H9 (cell line): ENCODE measurements around the gene USP17L27. TPM values are rescaled to one million over a fixed set of nuclear protein-coding genes. Genes with fewer than 3 reads are reported as not detected.
"Not testable (repeated sequence)": the region's sequence is repeated elsewhere in the genome, so short reads cannot be mapped to it uniquely, and the experiment has no call there.

Experiments
- DNase-seq: peaks from one replicate; pipeline ENCODE4 v3.0.0-alpha.2; 2017
- H2AFZ ChIP-seq: one replicate; pipeline ENCODE4 v1.6.1; 2013; ENCODE audit warnings: mild to moderate bottlenecking, low read length, control low read depth, moderate library complexity
- H2AK5ac ChIP-seq: 2 replicates; pipeline ENCODE4 v1.6.1; 2013; ENCODE audit warnings: low read length, control low read depth, mixed read lengths; ENCODE audit not compliant: insufficient read length
- H2BK120ac ChIP-seq: one replicate; pipeline ENCODE4 v1.6.1; 2013; ENCODE audit warnings: low read depth, mild to moderate bottlenecking, low read length, control low read depth, inconsistent platforms; ENCODE audit not compliant: poor library complexity, severe bottlenecking
- H2BK12ac ChIP-seq: 2 replicates; pipeline ENCODE4 v1.6.1; 2013; ENCODE audit warnings: low read length, control low read depth, mixed read lengths, low read depth; ENCODE audit not compliant: insufficient read length
- H2BK15ac ChIP-seq: 2 replicates; pipeline ENCODE4 v1.6.1; 2013; ENCODE audit warnings: low read depth, low read length, control low read depth
- H2BK20ac ChIP-seq: one replicate; pipeline ENCODE4 v1.6.1; 2013; ENCODE audit warnings: low read depth, mild to moderate bottlenecking, low read length, control low read depth, inconsistent platforms; ENCODE audit not compliant: poor library complexity, severe bottlenecking
- H2BK5ac ChIP-seq: 2 replicates; pipeline ENCODE4 v1.6.1; 2013; ENCODE audit warnings: low read length, control low read depth, mixed read lengths; ENCODE audit not compliant: insufficient read length
- H3K14ac ChIP-seq: 2 replicates; pipeline ENCODE4 v1.6.1; 2013; ENCODE audit warnings: low read length, control low read depth; ENCODE audit not compliant: insufficient read depth
- H3K18ac ChIP-seq: 2 replicates; pipeline ENCODE4 v1.6.1; 2013; ENCODE audit warnings: low read depth, mild to moderate bottlenecking, mixed read lengths, low read length, control low read depth; ENCODE audit not compliant: insufficient read length
- H3K23ac ChIP-seq: 2 replicates; pipeline ENCODE4 v1.6.1; 2013; ENCODE audit warnings: low read length, control low read depth, mixed read lengths, low read depth; ENCODE audit not compliant: insufficient read length
- H3K23me2 ChIP-seq: 2 replicates; pipeline ENCODE4 v1.6.1; 2013; ENCODE audit warnings: low read depth, mild to moderate bottlenecking, mixed read lengths, low read length, control low read depth; ENCODE audit not compliant: insufficient read length, poor library complexity, severe bottlenecking
- H3K27ac ChIP-seq: 2 replicates; pipeline ENCODE4 v1.5.1; 2013; ENCODE audit warnings: low read length, control low read depth, mixed read lengths, low read depth; ENCODE audit not compliant: insufficient read length
- H3K27me3 ChIP-seq: 2 replicates; pipeline ENCODE4 v1.6.1; 2013; ENCODE audit warnings: low read length, control low read depth, inconsistent platforms; ENCODE audit not compliant: insufficient read depth
- H3K4ac ChIP-seq: 2 replicates; pipeline ENCODE4 v1.6.1; 2013; ENCODE audit warnings: low read depth, mild to moderate bottlenecking, control low read depth, inconsistent platforms, low read length, moderate library complexity
- H3K4me1 ChIP-seq: 2 replicates; pipeline ENCODE4 v1.6.1; 2013; ENCODE audit warnings: low read length, control low read depth, inconsistent platforms; ENCODE audit not compliant: insufficient read depth
- H3K4me2 ChIP-seq: 2 replicates; pipeline ENCODE4 v1.6.1; 2013; ENCODE audit warnings: low read length, control low read depth, mixed read lengths; ENCODE audit not compliant: insufficient read length, insufficient read depth
- H3K56ac ChIP-seq: 2 replicates; pipeline ENCODE4 v1.6.1; 2013; ENCODE audit warnings: low read depth, mild to moderate bottlenecking, mixed read lengths, low read length, control low read depth; ENCODE audit not compliant: insufficient read length
- H3K79me1 ChIP-seq: 2 replicates; pipeline ENCODE4 v1.6.1; 2013; ENCODE audit warnings: low read depth, mild to moderate bottlenecking, moderate library complexity, low read length, control low read depth, inconsistent platforms; ENCODE audit not compliant: insufficient read depth, poor library complexity, severe bottlenecking
- H3K79me2 ChIP-seq: 2 replicates; pipeline ENCODE4 v1.6.1; 2013; ENCODE audit warnings: low read length, control low read depth, inconsistent platforms; ENCODE audit not compliant: insufficient read depth
- H3K9ac ChIP-seq: 2 replicates; pipeline ENCODE4 v1.6.1; 2013; ENCODE audit warnings: low read length, control low read depth, mixed read lengths; ENCODE audit not compliant: insufficient read length; ENCODE audit errors: extremely low read depth
- H3K9me3 ChIP-seq: one replicate; pipeline ENCODE4 v1.6.1; 2013; ENCODE audit warnings: low read depth, low read length, inconsistent platforms; ENCODE audit not compliant: control insufficient read depth
- H3T11ph ChIP-seq: one replicate; pipeline ENCODE4 v1.6.1; 2013; ENCODE audit warnings: mild to moderate bottlenecking, low read length, control low read depth, inconsistent platforms
- H4K20me1 ChIP-seq: one replicate; pipeline ENCODE4 v1.6.1; 2013; ENCODE audit not compliant: control insufficient read depth, insufficient read length, insufficient read depth
- H4K5ac ChIP-seq: 2 replicates; pipeline ENCODE4 v1.6.1; 2013; ENCODE audit warnings: low read depth, mild to moderate bottlenecking, mixed read lengths, low read length, control low read depth; ENCODE audit not compliant: insufficient read length
- H4K8ac ChIP-seq: replicated peaks from 2 replicates; pipeline ENCODE4 v1.6.1; 2013; ENCODE audit warnings: low read length, control low read depth, mixed read lengths, low read depth; ENCODE audit not compliant: insufficient read length
- H4K91ac ChIP-seq: 2 replicates; pipeline ENCODE4 v1.6.1; 2013; ENCODE audit warnings: low read depth, mild to moderate bottlenecking, moderate library complexity, mixed read lengths, low read length, control low read depth; ENCODE audit not compliant: insufficient read length
- H3K27ac Mint-ChIP-seq, 3 experiments: 2 replicates in 2 of 3; 3 replicates in 1 of 3; pipeline ENCODE4 v1.8.0; 2020 to 2021; ENCODE audit warnings: mixed read lengths in 3 of 3, mild to moderate bottlenecking in 1 of 3, moderate library complexity in 1 of 3
- H3K27me3 Mint-ChIP-seq: 2 replicates; pipeline ENCODE4 v1.8.0; 2021; ENCODE audit warnings: low read depth, mild to moderate bottlenecking, moderate library complexity, mixed read lengths
- H3K36me3 Mint-ChIP-seq, 3 experiments: 2 replicates in 2 of 3; 3 replicates in 1 of 3; pipeline ENCODE4 v1.8.0; 2020 to 2021; ENCODE audit warnings: low read depth in 3 of 3, mixed read lengths in 3 of 3; ENCODE audit not compliant: insufficient read depth in 1 of 3
- H3K4me1 Mint-ChIP-seq, 2 experiments: 2 replicates each; pipeline ENCODE4 v1.8.0; 2020; ENCODE audit warnings: mixed read lengths in 2 of 2
- H3K4me3 Mint-ChIP-seq, 2 experiments: 2 replicates in 1 of 2; 3 replicates in 1 of 2; pipeline ENCODE4 v1.8.0; 2020 to 2021; ENCODE audit warnings: mild to moderate bottlenecking in 2 of 2, mixed read lengths in 2 of 2, moderate library complexity in 1 of 2
- H3K9me3 Mint-ChIP-seq, 2 experiments: 2 replicates in 1 of 2; 3 replicates in 1 of 2; pipeline ENCODE4 v1.8.0; 2020; ENCODE audit warnings: mild to moderate bottlenecking in 2 of 2, mixed read lengths in 2 of 2, moderate library complexity in 1 of 2
- WGBS: extraction: QIAGEN DNeasy Blood & Tissue Kit; methylation state at CpG from one replicate; pipeline ENCODE4 v1.1.7; 2013; ENCODE audit warnings: missing lambda C conversion rate, low lambda C conversion rate, mixed read lengths; ENCODE audit not compliant: insufficient read length; ENCODE audit errors: extremely low coverage; 5-methylcytosine and 5-hydroxymethylcytosine counted together
- total RNA-seq: library from RNA; stranded (reverse); gene quantifications from 2 replicates; pipeline ENCODE4 v1.2.1, GENCODE V29; 2021

USP17L27 gene
- total RNA-seq, 1 experiment from 2014 or later, result not detected

- not testable (repeated sequence) for H3K4me1 Mint-ChIP-seq, H3K36me3 Mint-ChIP-seq
- no CpG with 5 or more reads among the region's 15 CpGs for WGBS
Measured at GRCh38 chr4:9353338-9353737, 9.4 kb downstream of the USP17L27 start, which contains the start of gene USP17L29. Gene USP17L29 (plus strand): TSS chr4:9353638. CDS start chr4:9353638, 0 bp downstream.

GRCh38 chr4:9362829-9363228 is 18.9 kb downstream of the USP17L27 start, which contains the start of gene USP17L30:
Gene USP17L30 (plus strand): TSS chr4:9363129. CDS start chr4:9363129, 0 bp downstream.
- H4K8ac ChIP-seq, H3K4me3 Mint-ChIP-seq, H3K4me2 ChIP-seq, H3K36me3 Mint-ChIP-seq, H2BK120ac ChIP-seq, H3K4me1 Mint-ChIP-seq, H3K18ac ChIP-seq, H2BK5ac ChIP-seq, H3K9me3 ChIP-seq, DNase-seq, H3T11ph ChIP-seq, H2BK12ac ChIP-seq, H3K27me3 Mint-ChIP-seq, H3K23ac ChIP-seq, H3K4me1 ChIP-seq, H3K79me1 ChIP-seq, H3K79me2 ChIP-seq, H3K56ac ChIP-seq, H3K27ac ChIP-seq, H4K20me1 ChIP-seq, H3K14ac ChIP-seq, H3K23me2 ChIP-seq, H2AFZ ChIP-seq, H3K27me3 ChIP-seq, H3K9ac ChIP-seq, H2AK5ac ChIP-seq, H3K27ac Mint-ChIP-seq, H4K5ac ChIP-seq, H2BK20ac ChIP-seq, H4K91ac ChIP-seq, H3K4ac ChIP-seq, H2BK15ac ChIP-seq, H3K9me3 Mint-ChIP-seq: not testable (repeated sequence)
- no CpG with 5 or more reads among the region's 15 CpGs for WGBS

More at GRCh38 chr4:9353338-9353737, 9.4 kb downstream of the USP17L27 start, which contains the start of gene USP17L29:
- H4K20me1 ChIP-seq, H2BK20ac ChIP-seq, H3K18ac ChIP-seq, H2BK120ac ChIP-seq, H3K4me1 ChIP-seq, DNase-seq, H4K91ac ChIP-seq, H3K79me1 ChIP-seq, H3K27me3 Mint-ChIP-seq, H3K4me3 Mint-ChIP-seq, H3K27me3 ChIP-seq, H2BK15ac ChIP-seq, H3K23ac ChIP-seq, H3K27ac ChIP-seq, H3K56ac ChIP-seq, H2AFZ ChIP-seq, H3K4ac ChIP-seq, H2AK5ac ChIP-seq, H4K5ac ChIP-seq, H2BK12ac ChIP-seq, H3K14ac ChIP-seq, H3K27ac Mint-ChIP-seq, H4K8ac ChIP-seq, H3K9me3 Mint-ChIP-seq, H2BK5ac ChIP-seq, H3T11ph ChIP-seq, H3K9me3 ChIP-seq, H3K23me2 ChIP-seq, H3K4me2 ChIP-seq, H3K9ac ChIP-seq, H3K79me2 ChIP-seq: not testable (repeated sequence)
